Nephron (organoid): ENCODE measurements around the gene RAB11FIP4.

Experiments used
- H3K27ac Mint-ChIP-seq, 3 experiments: 2 replicates each; pipeline ENCODE4 v1.8.0; 2020; ENCODE audit warnings: mixed read lengths in 3 of 3, mild to moderate bottlenecking in 2 of 3, moderate library complexity in 1 of 3
- H3K27me3 Mint-ChIP-seq: 2 replicates; pipeline ENCODE4 v1.8.0; 2021; ENCODE audit warnings: low read depth, mild to moderate bottlenecking, moderate library complexity, mixed read lengths
- H3K36me3 Mint-ChIP-seq: 2 replicates; pipeline ENCODE4 v1.8.0; 2020; ENCODE audit warnings: low read depth, mixed read lengths
- H3K4me1 Mint-ChIP-seq: 2 replicates; pipeline ENCODE4 v1.8.0; 2020; ENCODE audit warnings: mixed read lengths
- H3K4me3 Mint-ChIP-seq, 3 experiments: 2 replicates each; pipeline ENCODE4 v1.8.0; 2020; ENCODE audit warnings: mild to moderate bottlenecking in 3 of 3, mixed read lengths in 3 of 3, moderate library complexity in 2 of 3
- H3K9me3 Mint-ChIP-seq: 2 replicates; pipeline ENCODE4 v1.8.0; 2020; ENCODE audit warnings: mixed read lengths
- CTCF ChIP-seq, 3 experiments: fragments of 200-600 bp; sonication (generic); IDR thresholded peaks; one replicate each; pipeline ENCODE4 v1.5.0; 2021; ENCODE audit warnings: antibody characterized with exemption in 3 of 3; ENCODE audit not compliant: unreplicated experiment in 3 of 3

RAB11FIP4 gene

GRCh38 chr17:31480904-31481782, 89.7 kb downstream of the RAB11FIP4 start:
- H3K4me1 Mint-ChIP-seq, result no peaks in the 10 kb centered on the region
- no peaks in the 10 kb centered on the region for H3K36me3 Mint-ChIP-seq
- H3K27ac Mint-ChIP-seq, result no peak overlapping the region
- H3K27me3 Mint-ChIP-seq, result peaks cover 56% of the 10 kb centered on the region
- H3K9me3 Mint-ChIP-seq, result no peaks in the 10 kb centered on the region
- H3K4me3 Mint-ChIP-seq, result no peak overlapping the region
- TF ChIP-seq CTCF (IDR thresholded peaks at IDR 0.05; ENCODE audit: unreplicated experiment in 3 of 3), result no peak

GRCh38 chr17:31481783-31482081, 90.3 kb downstream of the RAB11FIP4 start:
- no peak overlapping the region for H3K27ac Mint-ChIP-seq
- TF ChIP-seq CTCF (IDR thresholded peaks at IDR 0.05; ENCODE audit: unreplicated experiment in 3 of 3), result no peak
- H3K36me3 Mint-ChIP-seq, result no peaks in the 10 kb centered on the region
- H3K27me3 Mint-ChIP-seq, result peaks cover 61% of the 10 kb centered on the region
- H3K4me3 Mint-ChIP-seq, result no peak overlapping the region
- peaks cover 2% of the 10 kb centered on the region for H3K4me1 Mint-ChIP-seq
- no peaks in the 10 kb centered on the region for H3K9me3 Mint-ChIP-seq

DNA sequence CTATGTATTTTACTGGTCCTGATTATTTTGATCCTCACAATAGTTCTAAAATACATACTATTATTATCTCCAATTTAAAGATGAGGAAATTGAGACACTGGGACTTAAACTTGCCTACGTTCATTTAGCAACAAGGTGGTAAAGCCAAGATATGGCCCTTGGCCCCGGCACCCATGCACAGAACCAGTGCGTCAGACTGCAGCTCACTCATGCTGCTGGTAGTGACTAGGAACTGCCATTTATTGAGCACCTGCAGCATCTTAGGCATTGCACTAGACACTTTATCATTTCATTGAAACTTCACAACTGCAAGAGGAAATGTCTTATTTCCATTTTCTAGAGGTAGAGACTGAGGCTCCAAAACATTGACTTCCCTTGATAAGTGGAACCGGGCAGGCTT, 93.3 kb downstream of the RAB11FIP4 start:
- no peaks in the 10 kb centered on the region for H3K9me3 Mint-ChIP-seq
- peaks cover 8% of the 10 kb centered on the region for H3K4me1 Mint-ChIP-seq
- H3K4me3 Mint-ChIP-seq, result no peak overlapping the region
- no peak overlapping the region for H3K27ac Mint-ChIP-seq
- TF ChIP-seq CTCF (IDR thresholded peaks at IDR 0.05; ENCODE audit: unreplicated experiment in 3 of 3), result no peak
- no peaks in the 10 kb centered on the region for H3K36me3 Mint-ChIP-seq
- H3K27me3 Mint-ChIP-seq, result peaks cover 66% of the 10 kb centered on the region

- H3K4me3 Mint-ChIP-seq, result peak overlapping the region; percentile 81 to 88 (median 83)
- H3K27me3 Mint-ChIP-seq, result peaks cover 68% of the 10 kb centered on the region
- H3K4me1 Mint-ChIP-seq, result peaks cover 8% of the 10 kb centered on the region
- H3K27ac Mint-ChIP-seq, result peak overlapping the region in 1 of 3 experiments; percentile 63
- no peak for TF ChIP-seq CTCF (IDR thresholded peaks at IDR 0.05; ENCODE audit: unreplicated experiment in 3 of 3)
- H3K9me3 Mint-ChIP-seq, result no peaks in the 10 kb centered on the region
- H3K36me3 Mint-ChIP-seq, result no peaks in the 10 kb centered on the region
Observed at GRCh38 chr17:31486351-31487062, 95.0 kb downstream of the RAB11FIP4 start.

DNA sequence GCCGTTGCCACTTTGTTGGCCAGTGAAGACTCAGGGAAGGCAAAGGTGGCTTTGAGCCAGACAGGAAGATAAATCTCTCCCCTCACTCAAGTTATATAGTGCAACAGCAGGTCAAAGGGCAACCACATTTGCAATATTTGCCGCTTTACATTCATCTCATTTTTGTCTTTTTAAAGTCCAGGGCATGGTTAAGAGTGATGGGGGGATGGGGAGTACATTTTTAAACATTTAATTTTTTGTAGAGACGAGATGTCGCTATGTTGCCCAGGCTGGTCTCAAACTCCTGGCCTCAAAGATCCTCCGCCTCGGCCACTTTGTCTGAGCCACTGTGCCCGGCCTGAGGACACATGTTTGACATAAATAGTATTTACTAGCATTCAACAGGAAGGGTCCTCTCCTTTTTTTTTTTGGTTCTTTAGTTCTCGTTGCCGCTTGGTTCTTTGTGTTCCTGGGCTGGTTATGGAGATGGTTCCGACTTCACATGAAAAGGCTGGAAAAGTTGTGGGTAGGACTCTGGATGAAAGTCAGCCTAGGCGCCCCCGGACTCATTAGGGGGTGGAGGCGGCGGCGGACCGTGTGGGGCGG, 95.7 kb downstream of the RAB11FIP4 start:
- H3K27me3 Mint-ChIP-seq, result peaks cover 68% of the 10 kb centered on the region
- peak overlapping the region; percentile 81 to 88 (median 83) for H3K4me3 Mint-ChIP-seq

More for the DNA sequence above, 95.7 kb downstream of the RAB11FIP4 start:
- H3K9me3 Mint-ChIP-seq, result no peaks in the 10 kb centered on the region
- no peaks in the 10 kb centered on the region for H3K36me3 Mint-ChIP-seq
- peak overlapping the region in 2 of 3 experiments; percentile 51 to 63 for H3K27ac Mint-ChIP-seq
- no peak for TF ChIP-seq CTCF (IDR thresholded peaks at IDR 0.05; ENCODE audit: unreplicated experiment in 3 of 3)
- H3K4me1 Mint-ChIP-seq, result peaks cover 8% of the 10 kb centered on the region
